Uterus (tissue), 2 donors: ENCODE measurements around the gene CCL17.

Source experiments
- CTCF ChIP-seq, 4 experiments: fragments of 200-600 bp in 2 of 4; fragments of 450-650 bp in 2 of 4; sonication (generic) in 2 of 4; IDR thresholded peaks; one replicate each; pipeline ENCODE4 v1.5.1; 2016 to 2019; ENCODE audit warnings: antibody characterized with exemption in 4 of 4, mild to moderate bottlenecking in 2 of 4, moderate library complexity in 1 of 4
- POLR2A ChIP-seq, 2 donors: fragments of 450-650 bp; IDR thresholded peaks; one replicate each; pipeline ENCODE4 v1.6.1; 2016; ENCODE audit warnings: antibody characterized with exemption in 2 of 2, mild to moderate bottlenecking in 1 of 2, moderate library complexity in 1 of 2

- no peak for TF ChIP-seq CTCF (IDR thresholded peaks at IDR 0.05)
- no peak for TF ChIP-seq POLR2A (IDR thresholded peaks at IDR 0.05)
These were observed 42.1 kb downstream of the CCL17 start for GRCh38 chr16:57446531-57447185.
